Activated B cell treated with CpG ODN at 0.5 μM for 24 hours (primary cell): ENCODE results near the gene PGGHG. TPM values are rescaled to one million over a fixed set of nuclear protein-coding genes. Genes with fewer than 3 reads are reported as not detected.
"Not testable (repeated sequence)": the region's sequence is repeated elsewhere in the genome, so short reads cannot be mapped to it uniquely, and the experiment has no call there.

Source experiments
- ATAC-seq: fragments of 200-7000 bp; cut with Tn5 transposase; one replicate; pipeline ENCODE4 v1.10.0; 2021; ENCODE audit warnings: low read depth, mild to moderate bottlenecking, moderate library complexity
- CTCF ChIA-PET: fragments of 350-600 bp; sonication (Branson Sonifier 250); formaldehyde crosslinking; loops from one replicate; lab custom pipeline; 2021; ENCODE audit warnings: antibody characterized with exemption; lab: Charles Lee
- POLR2A ChIA-PET: fragments of 350-600 bp; sonication (Branson Sonifier 250); formaldehyde crosslinking; loops from one replicate; lab custom pipeline; 2021; ENCODE audit warnings: antibody characterized with exemption; lab: Charles Lee
- DNase-seq: peaks from one replicate; pipeline ENCODE4 v3.0.0; 2022
- H3K27ac Mint-ChIP-seq: one replicate; pipeline ENCODE4 v1.8.0; 2020; ENCODE audit warnings: mixed read lengths
- H3K27me3 Mint-ChIP-seq: one replicate; pipeline ENCODE4 v1.8.0; 2021; ENCODE audit warnings: mixed read lengths
- H3K36me3 Mint-ChIP-seq: one replicate; pipeline ENCODE4 v1.8.0; 2021; ENCODE audit warnings: low read depth, mixed read lengths
- H3K4me1 Mint-ChIP-seq: one replicate; pipeline ENCODE4 v1.8.0; 2021; ENCODE audit warnings: mixed read lengths
- H3K4me3 Mint-ChIP-seq: one replicate; pipeline ENCODE4 v1.8.0; 2020; ENCODE audit warnings: mild to moderate bottlenecking, mixed read lengths
- H3K9me3 Mint-ChIP-seq: one replicate; pipeline ENCODE4 v1.8.0; 2020; ENCODE audit warnings: mixed read lengths
- intact Hi-C: fragments of 100-400 bp; cut with micrococcal nuclease; formaldehyde crosslinking; loops from one replicate; pipeline ENCODE4 v1.15.1; 2024
- total RNA-seq: library from RNA; stranded (reverse); gene quantifications from 2 replicates; pipeline ENCODE4 v1.2.3, GENCODE V29; 2022
- TF ChIP-seq, protein P1 (sequence below): fragments of 200-600 bp; IDR thresholded peaks from one replicate; pipeline ENCODE4 v1.8.0; 2022; ENCODE audit warnings: antibody characterized with exemption, mild to moderate bottlenecking

PGGHG gene
- total RNA-seq, 1 donor from 2014 or later = 74.1 TPM

DNA sequence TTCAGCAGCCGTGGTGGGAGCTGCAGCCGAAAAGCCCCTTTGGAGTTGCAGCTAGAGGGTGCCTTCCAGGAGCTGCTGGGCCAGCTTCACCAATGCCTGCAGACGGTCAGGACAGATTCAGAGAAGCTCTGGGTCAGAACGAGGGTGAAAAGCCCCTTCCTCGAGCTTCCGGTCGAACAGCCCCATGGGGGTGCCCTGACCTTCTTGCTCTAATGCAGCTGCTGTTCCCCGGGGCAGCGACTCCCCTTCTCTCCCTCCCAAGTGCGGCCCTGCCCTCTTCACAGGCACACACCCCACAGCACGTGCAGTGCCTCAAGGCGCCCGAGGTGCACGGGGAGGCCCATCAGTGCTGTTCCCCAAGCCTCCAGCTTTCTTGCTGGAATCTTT lies 41.4 kb downstream of the PGGHG start:
- no peaks in the 10 kb centered on the region for H3K9me3 Mint-ChIP-seq
- intact Hi-C loops = no loop called here
- H3K27ac Mint-ChIP-seq = no peak overlapping the region
- no peaks in the 10 kb centered on the region for H3K36me3 Mint-ChIP-seq
- no peak for ATAC-seq
- H3K4me1 Mint-ChIP-seq = peaks cover 50% of the 10 kb centered on the region
- DNase-seq = no peak
- H3K27me3 Mint-ChIP-seq = no peaks in the 10 kb centered on the region
- CTCF ChIA-PET = interaction anchor here (1.3 to 1.9 kb wide), 2 partner anchors 21 to 79 kb away, joined by 3 to 8 read pairs; no protein-coding TSS in a partner anchor
- TF ChIP-seq, protein P1, sequence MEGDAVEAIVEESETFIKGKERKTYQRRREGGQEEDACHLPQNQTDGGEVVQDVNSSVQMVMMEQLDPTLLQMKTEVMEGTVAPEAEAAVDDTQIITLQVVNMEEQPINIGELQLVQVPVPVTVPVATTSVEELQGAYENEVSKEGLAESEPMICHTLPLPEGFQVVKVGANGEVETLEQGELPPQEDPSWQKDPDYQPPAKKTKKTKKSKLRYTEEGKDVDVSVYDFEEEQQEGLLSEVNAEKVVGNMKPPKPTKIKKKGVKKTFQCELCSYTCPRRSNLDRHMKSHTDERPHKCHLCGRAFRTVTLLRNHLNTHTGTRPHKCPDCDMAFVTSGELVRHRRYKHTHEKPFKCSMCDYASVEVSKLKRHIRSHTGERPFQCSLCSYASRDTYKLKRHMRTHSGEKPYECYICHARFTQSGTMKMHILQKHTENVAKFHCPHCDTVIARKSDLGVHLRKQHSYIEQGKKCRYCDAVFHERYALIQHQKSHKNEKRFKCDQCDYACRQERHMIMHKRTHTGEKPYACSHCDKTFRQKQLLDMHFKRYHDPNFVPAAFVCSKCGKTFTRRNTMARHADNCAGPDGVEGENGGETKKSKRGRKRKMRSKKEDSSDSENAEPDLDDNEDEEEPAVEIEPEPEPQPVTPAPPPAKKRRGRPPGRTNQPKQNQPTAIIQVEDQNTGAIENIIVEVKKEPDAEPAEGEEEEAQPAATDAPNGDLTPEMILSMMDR = no peak
- POLR2A ChIA-PET = interaction anchor here (1.4 to 3.5 kb wide), 2 partner anchors 19 to 25 kb away, joined by 3 to 21 read pairs; no protein-coding TSS in a partner anchor
- no peak overlapping the region for H3K4me3 Mint-ChIP-seq

DNA sequence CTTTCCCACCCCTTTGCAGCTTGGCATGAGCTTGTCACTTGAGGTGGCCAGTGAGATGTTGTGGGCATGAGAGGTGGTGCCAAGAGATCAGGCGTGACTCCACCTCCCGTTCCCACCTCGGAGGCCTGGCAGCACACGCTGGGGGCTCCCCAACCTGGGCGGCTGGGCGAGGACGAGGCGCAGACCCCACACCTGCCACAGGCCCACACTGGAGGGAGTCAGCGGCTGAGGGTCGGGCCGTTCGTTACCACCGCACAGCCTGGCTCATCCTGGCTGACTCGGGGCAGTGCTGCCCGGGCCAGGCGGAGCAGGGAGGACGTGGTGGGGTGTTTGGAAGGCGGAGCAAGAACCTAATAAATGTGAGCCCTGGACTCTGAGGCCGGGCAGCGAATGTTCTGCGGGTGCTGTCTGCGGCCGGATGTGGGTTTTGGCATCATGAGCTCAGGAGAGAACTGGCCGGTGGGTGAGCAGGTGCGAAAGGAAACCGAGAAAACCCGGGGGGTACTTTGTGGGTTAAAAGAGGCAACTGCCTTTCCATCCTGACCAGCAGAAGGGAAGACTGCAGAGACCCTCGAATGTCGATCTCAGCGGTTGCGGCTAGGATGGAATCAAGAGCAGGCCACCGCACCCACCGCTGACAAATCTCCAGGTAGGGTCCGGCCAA lies 41.9 kb downstream of the PGGHG start:
- DNase-seq (no peak), ATAC-seq (no peak)
- Mint-ChIP-seq H3K9me3 (no peaks in the 10 kb centered on the region), H3K4me1 (peaks cover 48% of the 10 kb centered on the region), H3K27ac (no peak overlapping the region), H3K36me3 (no peaks in the 10 kb centered on the region), H3K27me3 (no peaks in the 10 kb centered on the region), H3K4me3 (peak overlapping the region; percentile 57)
- intact Hi-C loops = no loop called here
- TF ChIP-seq, protein P1 = no peak
- POLR2A ChIA-PET = interaction anchor here (0.6 to 3.5 kb wide), 3 partner anchors 14 to 25 kb away, joined by 3 to 21 read pairs (median 4); no protein-coding TSS in a partner anchor
- CTCF ChIA-PET = interaction anchor here (1.9 kb wide), 1 partner anchor 80 kb away, joined by 8 read pairs; no protein-coding TSS in a partner anchor

DNA sequence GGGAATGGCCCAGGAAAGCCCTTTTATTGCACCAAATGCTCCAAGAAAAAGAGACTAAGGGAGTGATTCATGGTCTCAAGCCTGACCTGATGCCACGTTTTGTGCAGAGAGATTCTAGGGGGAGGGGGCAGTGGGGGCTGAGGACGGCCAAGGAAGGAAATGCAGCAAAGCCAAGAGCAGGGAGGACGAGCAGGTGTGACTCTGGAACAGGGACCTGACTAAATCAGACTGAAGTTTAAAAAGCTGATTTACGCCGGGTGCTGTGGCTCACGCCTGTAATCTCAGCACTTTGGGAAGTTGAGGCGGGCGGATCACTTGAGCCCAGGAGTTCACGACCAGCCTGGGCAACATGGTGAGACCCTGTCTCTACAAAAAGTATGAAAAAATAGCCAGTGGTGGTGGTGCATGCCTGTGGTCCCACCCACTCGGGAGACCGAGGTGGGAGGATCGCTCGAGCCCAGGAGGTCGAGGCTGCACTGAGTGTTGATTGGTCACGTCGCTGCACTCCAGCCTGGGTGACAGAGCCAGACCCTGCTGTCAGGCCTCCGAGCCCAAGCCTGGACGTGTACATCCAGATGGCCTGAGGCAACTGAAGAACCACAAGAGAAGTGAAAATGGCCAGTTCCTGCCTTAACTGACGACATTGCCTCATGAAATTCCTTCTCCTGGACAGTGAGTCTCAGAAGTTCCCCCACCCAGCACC lies 42.6 kb downstream of the PGGHG start:
- no peaks in the 10 kb centered on the region for H3K27me3 Mint-ChIP-seq
- intact Hi-C loops = no loop called here
- TF ChIP-seq, protein P1 = no peak
- POLR2A ChIA-PET = interaction anchor here (0.6 to 3.5 kb wide), 3 partner anchors 10 to 24 kb away, joined by 4 to 21 read pairs (median 7); no protein-coding TSS in a partner anchor
- no peaks in the 10 kb centered on the region for H3K36me3 Mint-ChIP-seq
- peaks cover 47% of the 10 kb centered on the region for H3K4me1 Mint-ChIP-seq
- CTCF ChIA-PET = no interaction called here
- no peaks in the 10 kb centered on the region for H3K9me3 Mint-ChIP-seq
- DNase-seq (no peak), ATAC-seq (no peak)
- no peak overlapping the region for H3K27ac Mint-ChIP-seq
- peak overlapping the region; percentile 57 for H3K4me3 Mint-ChIP-seq

DNA sequence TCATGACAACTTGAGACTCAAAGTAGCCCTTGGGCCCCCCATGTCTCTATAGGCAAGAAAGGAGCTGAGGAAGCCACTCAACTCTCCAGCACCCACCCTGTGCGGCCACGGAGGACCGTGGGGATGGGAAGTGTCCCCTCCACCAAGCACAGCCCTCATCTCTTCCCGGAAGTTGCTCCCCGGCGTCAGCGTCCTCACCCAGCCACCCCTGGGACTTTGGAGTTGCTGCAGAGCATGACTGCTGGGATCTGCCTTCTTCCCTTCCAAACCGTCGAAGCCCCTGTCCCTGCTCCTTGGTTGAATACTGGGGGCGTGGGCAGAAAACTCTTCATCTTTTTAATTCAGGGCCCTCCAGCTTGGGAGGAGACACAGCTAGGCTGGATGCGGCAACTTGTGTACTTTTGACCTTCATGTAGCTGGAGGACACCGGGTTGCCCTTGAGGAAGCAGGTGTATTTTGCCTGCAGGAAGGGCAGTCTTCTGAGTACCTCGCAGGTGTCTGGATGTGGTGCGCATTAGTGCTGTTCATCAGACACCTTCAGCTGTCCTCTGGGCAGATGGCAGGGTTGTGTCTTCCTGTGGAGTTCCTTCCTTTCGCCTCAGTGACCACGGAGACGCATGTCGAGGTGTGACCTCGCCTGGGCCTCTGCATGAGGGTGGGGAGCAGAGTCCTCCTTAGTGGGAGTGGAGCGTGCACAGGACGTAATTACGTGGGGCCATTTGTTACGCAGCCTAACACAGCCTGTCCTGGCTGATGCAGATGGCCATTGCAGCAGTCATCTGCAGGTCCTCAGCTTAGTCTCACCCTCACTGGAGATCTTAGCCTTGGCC lies 43.9 kb downstream of the PGGHG start:
- H3K27ac Mint-ChIP-seq = no peak overlapping the region
- H3K4me3 Mint-ChIP-seq = no peak overlapping the region
- peaks cover 35% of the 10 kb centered on the region for H3K4me1 Mint-ChIP-seq

DNA sequence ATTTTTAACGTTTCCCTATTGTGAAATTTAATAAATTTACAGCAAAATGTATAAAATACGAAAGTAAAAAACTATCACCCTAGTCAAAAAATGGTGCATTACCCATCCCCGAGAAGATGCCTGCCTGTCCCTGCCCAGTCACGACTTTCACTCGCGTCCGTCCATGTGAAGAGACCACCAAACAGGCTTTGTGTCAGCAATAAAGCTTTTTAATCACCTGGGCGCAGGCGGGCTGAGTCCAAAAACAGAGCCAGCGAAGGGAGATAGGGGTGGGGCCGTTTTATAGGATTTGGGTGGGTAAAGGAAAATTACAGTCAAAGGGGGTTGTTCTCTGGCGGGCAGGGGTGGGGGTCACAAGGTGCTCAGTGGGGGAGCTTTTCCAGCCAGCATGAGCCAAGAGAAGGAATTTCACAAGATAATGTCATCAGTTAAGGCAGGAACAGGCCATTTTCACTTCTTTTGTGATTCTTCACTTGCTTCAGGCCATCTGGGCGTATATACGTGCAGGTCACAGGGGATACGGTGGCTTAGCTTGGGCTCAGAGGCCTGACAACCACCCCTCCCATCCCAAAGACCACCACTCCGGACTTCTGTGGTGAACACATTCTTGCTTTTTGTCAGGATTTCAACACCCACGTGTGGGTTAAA lies 44.8 kb downstream of the PGGHG start:
- H3K36me3 Mint-ChIP-seq, H3K27ac Mint-ChIP-seq, H3K4me3 Mint-ChIP-seq, ATAC-seq, intact Hi-C loops, H3K9me3 Mint-ChIP-seq, H3K27me3 Mint-ChIP-seq, DNase-seq, CTCF ChIA-PET: not testable (repeated sequence)
- peaks cover 35% of the 10 kb centered on the region for H3K4me1 Mint-ChIP-seq
- POLR2A ChIA-PET = interaction anchor here (1.3 kb wide), 1 partner anchor 21 kb away, joined by 4 read pairs; no protein-coding TSS in a partner anchor

More for the DNA sequence above, 43.9 kb downstream of the PGGHG start:
- Mint-ChIP-seq H3K9me3 (no peaks in the 10 kb centered on the region), H3K36me3 (no peaks in the 10 kb centered on the region), H3K27me3 (no peaks in the 10 kb centered on the region)
- ChIA-PET CTCF (no interaction called here), POLR2A (interaction anchor here (1.2 to 1.3 kb wide), 2 partner anchors 9 to 22 kb away, joined by 4 to 7 read pairs; no protein-coding TSS in a partner anchor)
- intact Hi-C loops = no loop called here
- no peak for DNase-seq
- TF ChIP-seq, protein P1 = no peak
- no peak for ATAC-seq
